ENCODE measurements around the gene NACA2.
"Not testable (repeated sequence)": the region's sequence is repeated elsewhere in the genome, so short reads cannot be mapped to it uniquely, and the experiment has no call there.

NACA2 gene

GRCh38 chr17:61591018-61591417 is at the start of gene NACA2:
Gene NACA2, minus strand, starts transcription at chr17:61591219. Its CDS starts 39 bp downstream, at chr17:61591180.
- DNase-seq: no peak

DNA sequence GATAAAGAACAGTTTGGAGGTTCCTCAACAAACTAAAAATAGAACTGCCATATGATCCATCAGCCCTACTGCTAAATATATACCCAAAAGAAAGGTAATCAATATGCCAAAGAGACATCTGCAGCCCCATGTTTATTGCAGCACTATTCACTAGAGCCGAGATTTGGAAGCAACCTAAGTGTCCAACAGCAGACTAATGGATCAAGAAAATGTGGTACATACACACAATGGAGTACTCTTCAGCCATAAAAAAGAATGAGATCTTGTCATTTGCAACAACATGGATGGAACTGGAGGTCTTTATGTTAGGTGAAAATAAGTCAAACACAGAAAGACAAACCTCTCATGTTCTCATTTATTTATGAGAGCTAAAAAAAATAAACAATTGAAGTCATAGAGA is 48.8 kb upstream of the NACA2 start:
- no peak for DNase-seq

DNA sequence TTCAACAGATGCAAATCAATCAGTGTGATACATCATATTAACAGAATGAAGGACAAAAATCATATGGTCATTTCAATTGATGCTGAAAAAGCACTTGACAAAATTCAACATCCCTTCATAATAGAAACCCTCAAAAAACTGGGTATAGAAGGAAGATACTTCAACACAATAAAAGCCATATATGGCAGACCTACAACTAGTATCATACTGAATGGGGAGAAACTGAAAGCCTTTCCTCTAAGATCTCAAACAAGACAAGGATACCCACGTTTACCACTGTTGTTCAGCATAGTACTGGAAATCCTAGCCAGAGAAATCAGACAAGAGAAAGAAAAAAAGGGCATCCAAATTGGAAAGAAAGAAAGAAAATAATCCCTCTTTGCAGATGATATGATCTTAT is 47.1 kb upstream of the NACA2 start:
- no peak for DNase-seq

- peak; percentile 25 for DNase-seq
Measured at GRCh38 chr17:61635913-61636432, 45.0 kb upstream of the NACA2 start.

GRCh38 chr17:61634942-61635538 is 44.0 kb upstream of the NACA2 start:
- DNase-seq: no peak

GRCh38 chr17:61634011-61634539 is 43.1 kb upstream of the NACA2 start:
- DNase-seq: no peak

- no peak for DNase-seq
Measured at GRCh38 chr17:61632826-61633225, 41.8 kb upstream of the NACA2 start.

DNA sequence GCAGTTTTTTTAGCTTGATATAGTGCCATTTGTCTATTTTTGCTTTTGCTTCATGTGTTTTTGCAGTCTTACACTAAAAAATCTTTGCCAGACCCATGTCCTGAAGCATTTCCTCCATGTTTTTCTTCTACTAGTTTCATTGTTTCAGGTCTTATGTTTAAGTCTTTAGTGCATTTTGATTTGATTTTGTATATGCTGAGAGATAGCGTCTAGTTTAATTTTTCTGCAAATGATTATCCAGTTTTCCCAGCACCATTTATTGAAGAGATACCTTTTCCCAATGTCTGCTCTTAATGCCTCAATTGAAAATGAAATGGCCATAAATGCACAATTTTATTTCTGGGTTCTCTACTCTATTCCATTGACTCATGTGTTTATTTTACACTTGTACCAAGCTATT is 40.8 kb upstream of the NACA2 start:
- no peak for DNase-seq

- DNase-seq: not testable (repeated sequence)
Measured at GRCh38 chr17:61628158-61628557, 37.1 kb upstream of the NACA2 start.

GRCh38 chr17:61627658-61628057 is 36.6 kb upstream of the NACA2 start:
- DNase-seq: no peak

GRCh38 chr17:61627125-61627524 is 36.1 kb upstream of the NACA2 start:
- DNase-seq: no peak

DNA sequence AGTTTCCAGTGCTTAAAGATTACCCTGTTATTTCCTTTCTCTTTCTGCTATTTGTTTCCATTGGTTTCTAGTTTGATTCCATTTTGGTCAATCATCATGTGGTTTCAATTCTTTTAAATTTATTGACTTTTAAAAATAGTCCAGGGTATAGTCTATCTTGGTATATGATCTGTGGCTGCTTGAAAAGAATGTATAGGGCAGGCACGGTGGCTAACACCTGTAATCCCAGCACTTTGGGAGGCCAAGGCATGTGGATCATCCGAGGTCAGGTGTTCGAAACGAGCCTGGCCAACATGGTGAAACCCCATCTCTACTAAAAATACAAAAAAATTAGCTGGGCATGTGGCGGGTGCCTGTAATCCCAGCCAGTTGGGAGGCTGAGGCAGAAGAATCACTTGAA is 34.5 kb upstream of the NACA2 start:
- DNase-seq: no peak

DNA sequence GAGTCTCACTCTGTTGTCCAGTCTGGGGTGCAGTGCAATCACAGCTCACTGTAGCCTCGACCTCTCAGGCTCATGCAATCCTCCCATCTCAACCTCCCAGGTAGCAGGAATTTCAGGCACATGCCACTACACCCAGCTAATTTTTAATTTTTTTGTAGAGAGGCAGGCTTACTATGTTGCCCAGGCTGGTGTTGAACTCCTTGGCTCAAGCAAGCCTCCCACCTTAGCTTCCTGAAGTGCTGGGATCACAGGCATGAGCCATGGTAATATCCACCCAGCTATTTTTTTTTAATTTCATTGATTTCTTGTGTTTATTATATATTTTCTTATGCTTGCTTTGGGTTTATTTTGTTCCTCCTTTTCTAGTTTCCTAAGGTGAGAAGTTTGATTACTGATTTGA is 33.9 kb upstream of the NACA2 start:
- no peak for DNase-seq

DNA sequence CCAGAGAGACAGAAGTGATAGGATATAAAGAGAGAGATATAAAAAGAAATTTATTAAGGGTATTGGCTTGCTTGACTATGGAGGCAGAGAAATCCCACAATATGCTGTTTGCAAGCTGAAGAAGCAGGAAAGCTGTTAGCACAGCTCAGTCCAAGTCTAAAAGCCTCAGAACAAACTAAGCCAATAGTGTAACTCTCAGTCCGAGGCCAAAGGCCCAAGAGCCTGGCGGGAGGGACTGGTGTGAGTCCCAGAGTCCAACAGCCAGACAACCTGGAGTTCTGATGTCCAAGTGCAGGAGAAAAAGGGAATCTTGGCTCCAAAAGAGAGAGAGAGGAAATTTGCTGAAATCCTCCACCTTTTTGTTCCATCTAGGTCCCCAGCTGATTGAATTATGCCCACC is 30.3 kb upstream of the NACA2 start:
- DNase-seq: no peak

DNA sequence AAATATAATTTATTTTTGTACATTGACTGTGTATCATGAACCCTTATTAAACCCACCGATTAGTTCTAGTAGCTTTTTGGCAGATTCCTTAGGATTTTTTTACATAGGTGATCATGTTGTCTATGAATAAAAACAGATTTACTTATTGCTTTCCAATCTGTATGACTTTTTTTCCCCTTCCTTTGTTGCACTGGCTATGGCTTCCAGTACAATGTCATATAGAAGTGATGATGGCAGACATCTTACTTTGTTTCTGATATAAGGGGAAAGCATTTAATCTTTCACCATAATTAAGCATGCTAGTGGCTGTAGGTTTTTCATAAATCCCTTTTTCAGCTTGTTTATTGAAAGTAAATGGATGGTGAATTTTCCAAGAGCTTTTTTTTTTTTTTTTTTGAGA is 28.9 kb upstream of the NACA2 start:
- no peak for DNase-seq

- DNase-seq: no peak
Measured at GRCh38 chr17:61619493-61619892, 28.5 kb upstream of the NACA2 start.

- no peak for DNase-seq
Measured at GRCh38 chr17:61618950-61619349, 27.9 kb upstream of the NACA2 start.

GRCh38 chr17:61617330-61617729 is 26.3 kb upstream of the NACA2 start:
- DNase-seq: peak; percentile 72

- DNase-seq: no peak
Measured at GRCh38 chr17:61616783-61617182, 25.8 kb upstream of the NACA2 start.

DNA sequence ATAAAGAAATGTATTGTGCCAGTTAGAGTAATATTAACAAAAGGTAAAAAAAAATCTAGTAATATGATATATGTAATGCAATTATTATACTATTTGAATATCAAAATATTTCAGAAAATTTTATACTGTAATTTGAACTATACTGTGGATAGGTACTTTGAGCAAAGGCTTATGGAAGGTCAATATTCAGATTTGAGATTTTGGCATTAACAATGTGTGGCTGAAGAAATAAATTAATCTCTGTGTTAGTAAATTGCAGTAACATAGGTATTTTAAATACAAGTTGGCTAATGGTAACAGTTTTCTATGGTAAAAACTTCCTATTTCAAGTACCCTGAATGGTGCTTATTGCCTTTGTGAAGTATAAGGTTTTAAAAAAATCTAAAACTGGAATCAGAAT is 23.2 kb upstream of the NACA2 start:
- DNase-seq: no peak

GRCh38 chr17:61611323-61611722 is 20.3 kb upstream of the NACA2 start:
- DNase-seq: no peak

- no peak for DNase-seq
Measured at GRCh38 chr17:61605692-61606091, 14.7 kb upstream of the NACA2 start.

DNA sequence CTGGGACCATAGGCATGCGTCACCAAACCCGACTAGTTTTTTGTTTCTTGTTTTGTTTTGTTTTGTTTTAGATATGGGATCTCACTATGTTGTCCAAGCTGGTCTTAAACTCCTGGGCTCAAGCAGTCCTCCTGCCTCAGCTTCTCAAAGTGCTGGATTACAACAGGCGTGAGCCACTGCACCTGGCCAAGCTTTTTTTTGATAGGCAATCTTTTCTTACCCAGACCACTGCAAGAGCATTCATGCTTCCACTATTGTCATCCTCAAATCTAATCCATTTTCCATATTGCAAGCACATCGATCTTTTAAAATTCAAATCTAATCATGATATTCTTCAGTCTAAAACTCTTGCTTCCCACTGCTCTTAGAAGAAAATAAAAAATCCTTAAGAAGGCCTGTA is 10.3 kb upstream of the NACA2 start:
- no peak for DNase-seq

DNA sequence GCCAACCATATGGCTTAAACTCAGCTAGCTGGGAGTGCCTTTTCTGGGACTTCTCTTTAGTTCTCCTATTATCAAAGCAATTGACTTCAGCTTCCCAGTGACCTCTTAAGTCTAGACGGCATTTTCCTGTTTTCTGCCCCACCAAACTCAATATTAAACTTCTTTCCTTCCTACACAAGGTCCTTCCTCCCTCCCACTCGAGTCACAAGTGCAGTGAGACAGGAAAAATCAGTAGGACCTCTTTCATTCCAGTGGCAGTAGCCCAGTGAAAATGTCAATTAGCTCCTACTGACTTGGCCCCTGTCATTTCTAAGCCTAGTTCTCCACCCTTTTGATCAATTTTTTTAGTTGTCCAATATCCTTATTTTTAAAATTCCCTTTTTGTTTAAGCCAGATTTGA is 9.6 kb upstream of the NACA2 start:
- no peak for DNase-seq

DNA sequence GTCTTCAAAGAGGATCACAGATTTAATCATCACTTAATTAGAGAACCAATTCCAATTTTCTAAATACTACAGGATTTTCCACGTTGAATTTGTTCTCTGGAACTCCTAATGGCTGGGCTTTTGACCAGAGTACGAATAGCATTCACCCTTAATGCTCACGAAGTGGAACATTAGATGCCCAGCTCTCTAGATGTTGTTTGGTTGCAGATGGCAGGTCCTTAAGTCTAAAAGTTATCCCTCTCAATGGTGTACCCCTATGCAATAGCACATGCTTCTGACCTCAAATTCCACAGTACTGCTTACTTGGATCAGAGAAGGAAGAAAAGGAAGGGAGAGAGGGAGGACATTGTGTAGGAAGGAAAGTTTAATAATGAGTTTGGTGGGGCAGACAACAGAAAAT is 8.6 kb upstream of the NACA2 start:
- DNase-seq: no peak
